PC-3 (cell line): ENCODE results near the gene FADS1. TPM values are rescaled to one million over a fixed set of nuclear protein-coding genes. Genes with fewer than 3 reads are reported as not detected.

Source experiments
- ATAC-seq: fragments of 200-7000 bp; cut with Tn5 transposase; 2 replicates; pipeline ENCODE4 v1.9.1; 2020; ENCODE audit warnings: mild to moderate bottlenecking, moderate library complexity
- BruUV-seq: library from RNA; stranded (reverse); fragments of 400-500 nt; replicated peaks from 2 replicates; lab custom pipeline; 2021; lab: Mats Ljungman, UMichigan
- CTCF ChIA-PET: fragments of 300-600 bp; sonication (Branson Sonifier 250); formaldehyde crosslinking; loops from one replicate; lab custom pipeline; 2022; ENCODE audit warnings: antibody characterized with exemption; lab: Charles Lee
- POLR2A ChIA-PET: fragments of 300-600 bp; sonication (Branson Sonifier 250); formaldehyde crosslinking; loops from one replicate; lab custom pipeline; 2022; ENCODE audit warnings: antibody characterized with exemption; ENCODE audit not compliant: unreplicated experiment; lab: Charles Lee
- DNase-seq: peaks from one replicate; pipeline ENCODE4 v3.0.0-alpha.2; 2015
- H2AFZ ChIP-seq: fragments of 300-600 bp; sonication (generic); 2 replicates; pipeline ENCODE4 v1.6.0; 2016; ENCODE audit warnings: antibody characterized with exemption, low read length
- H3F3A ChIP-seq: fragments of 300-600 bp; sonication (generic); one replicate; pipeline ENCODE4 v1.6.0; 2017; ENCODE audit warnings: antibody characterized with exemption, low read length, control low read depth, mild to moderate bottlenecking; ENCODE audit not compliant: unreplicated experiment
- H3K27ac ChIP-seq: fragments of 300-600 bp; sonication (generic); 2 replicates; pipeline ENCODE4 v1.5.1; 2016; ENCODE audit warnings: mild to moderate bottlenecking, low read length
- H3K27me3 ChIP-seq: fragments of 300-600 bp; sonication (generic); 2 replicates; pipeline ENCODE4 v1.6.1; 2016; ENCODE audit warnings: low read length, mixed read lengths
- H3K36me3 ChIP-seq: fragments of 300-600 bp; sonication (generic); 2 replicates; pipeline ENCODE4 v1.6.1; 2016; ENCODE audit warnings: low read depth, mixed run types, low read length, mixed read lengths
- H3K4me1 ChIP-seq: fragments of 300-600 bp; sonication (generic); 2 replicates; pipeline ENCODE4 v1.5.1; 2016; ENCODE audit warnings: low read length; ENCODE audit not compliant: insufficient read depth
- H3K4me2 ChIP-seq: fragments of 300-600 bp; sonication (generic); 2 replicates; pipeline ENCODE4 v1.6.0; 2016; ENCODE audit warnings: low read length
- H3K4me3 ChIP-seq: fragments of 300-600 bp; sonication (generic); 2 replicates; pipeline ENCODE4 v1.5.1; 2016; ENCODE audit warnings: mild to moderate bottlenecking, low read length, mixed read lengths
- H3K79me2 ChIP-seq: fragments of 300-600 bp; sonication (generic); 2 replicates; pipeline ENCODE4 v1.6.1; 2017; ENCODE audit warnings: low read length, mixed read lengths
- H3K9ac ChIP-seq: fragments of 300-600 bp; sonication (generic); 2 replicates; pipeline ENCODE4 v1.6.0; 2016; ENCODE audit warnings: mild to moderate bottlenecking, low read length
- H3K9me2 ChIP-seq: fragments of 300-600 bp; sonication (generic); replicated peaks from 2 replicates; pipeline ENCODE4 v1.6.1; 2016; ENCODE audit warnings: mixed run types, low read length, mixed read lengths
- H3K9me3 ChIP-seq: fragments of 300-600 bp; sonication (generic); 2 replicates; pipeline ENCODE4 v1.6.1; 2016; ENCODE audit warnings: low read length, mixed read lengths
- H4K20me1 ChIP-seq: fragments of 300-600 bp; sonication (generic); 2 replicates; pipeline ENCODE4 v1.6.1; 2016; ENCODE audit warnings: low read length, mixed read lengths
- CTCF ChIP-seq: fragments of 300-600 bp; sonication (generic); conservative IDR thresholded peaks from 2 replicates; pipeline ENCODE4 v1.5.1; 2017; ENCODE audit warnings: antibody characterized with exemption, low read depth, mild to moderate bottlenecking, low read length
- EZH2 ChIP-seq: fragments of 300-600 bp; sonication (generic); IDR thresholded peaks from one replicate; pipeline ENCODE4 v1.6.1; 2017; ENCODE audit warnings: antibody characterized with exemption, mild to moderate bottlenecking, low read length; ENCODE audit not compliant: unreplicated experiment
- EZH2phosphoT487 ChIP-seq: fragments of 300-600 bp; sonication (generic); IDR thresholded peaks from 2 replicates; pipeline ENCODE4 v1.6.1; 2018; ENCODE audit warnings: mild to moderate bottlenecking, antibody characterized with exemption, low read length, borderline replicate concordance
- intact Hi-C: fragments of 100-400 bp; cut with micrococcal nuclease; formaldehyde crosslinking; loops from 2 replicates; pipeline ENCODE4 v1.9.0; 2023
- total RNA-seq: library from RNA; depleted of rRNA; stranded (reverse); fragments of >200 nt; gene quantifications from 2 replicates; pipeline ENCODE4 v1.2.3, GENCODE V29; 2014

FADS1 gene
- total RNA-seq, 1 experiment from 2014 or later, result 84.4 TPM

- ChIA-PET CTCF (interaction anchor here (0.6 kb wide), 1 partner anchor 228 kb away, joined by 4 read pairs; no protein-coding TSS in a partner anchor), POLR2A (no interaction called here)
- Histone ChIP-seq H3K9ac (no peak overlapping the region), H3K27ac (no peak overlapping the region), H3K9me2 (no peaks in the 10 kb centered on the region), H3K9me3 (no peaks in the 10 kb centered on the region), H3K79me2 (no peaks in the 10 kb centered on the region), H4K20me1 (no peaks in the 10 kb centered on the region), H2AFZ (no peak overlapping the region), H3K27me3 (no peaks in the 10 kb centered on the region), H3K36me3 (peaks cover 41% of the 10 kb centered on the region), H3K4me2 (no peak overlapping the region), H3K4me1 (no peaks in the 10 kb centered on the region), H3K4me3 (no peak overlapping the region), H3F3A (no peaks in the 10 kb centered on the region)
- no TSS peak for BruUV-seq
- TF ChIP-seq EZH2phosphoT487 (no peak), EZH2 (no peak), CTCF (no peak)
- no peak for DNase-seq
- intact Hi-C loops, result no loop called here
- no peak for ATAC-seq
Observed at GRCh38 chr11:61846362-61847020, 29.7 kb upstream of the FADS1 start.

- POLR2A ChIA-PET, result no interaction called here
- Histone ChIP-seq H4K20me1 (no peaks in the 10 kb centered on the region), H3K4me1 (no peaks in the 10 kb centered on the region), H3K79me2 (no peaks in the 10 kb centered on the region), H3K9me3 (no peaks in the 10 kb centered on the region), H3K27ac (no peak overlapping the region), H3K9me2 (no peaks in the 10 kb centered on the region), H3K9ac (no peak overlapping the region), H3F3A (no peaks in the 10 kb centered on the region), H3K36me3 (peaks cover 46% of the 10 kb centered on the region), H2AFZ (no peak overlapping the region), H3K27me3 (no peaks in the 10 kb centered on the region), H3K4me2 (no peak overlapping the region), H3K4me3 (no peak overlapping the region)
- BruUV-seq, result no TSS peak
- intact Hi-C loops, result no loop called here
- TF ChIP-seq CTCF, result no peak
- TF ChIP-seq EZH2phosphoT487, result no peak
- no peak for TF ChIP-seq EZH2
- CTCF ChIA-PET, result no interaction called here
- DNase-seq (no peak), ATAC-seq (no peak)
Observed at GRCh38 chr11:61844909-61845565, 28.2 kb upstream of the FADS1 start.

- H4K20me1 ChIP-seq, result no peaks in the 10 kb centered on the region
- intact Hi-C loops, result no loop called here
- no peak overlapping the region for H3K4me2 ChIP-seq
- no peak overlapping the region for H3K27ac ChIP-seq
- no peaks in the 10 kb centered on the region for H3K9me3 ChIP-seq
- ATAC-seq (no peak), DNase-seq (no peak)
- CTCF ChIA-PET, result no interaction called here
- H3K9ac ChIP-seq, result no peak overlapping the region
- no TSS peak for BruUV-seq
- no peaks in the 10 kb centered on the region for H3F3A ChIP-seq
- TF ChIP-seq EZH2phosphoT487, result no peak
- TF ChIP-seq CTCF, result no peak
- no peak for TF ChIP-seq EZH2
- H3K27me3 ChIP-seq, result no peaks in the 10 kb centered on the region
- no peaks in the 10 kb centered on the region for H3K4me1 ChIP-seq
- no peak overlapping the region for H3K4me3 ChIP-seq
- no peak overlapping the region for H2AFZ ChIP-seq
- POLR2A ChIA-PET, result interaction anchor here (0.6 kb wide), 1 partner anchor 50 kb away, joined by 3 read pairs; the partner anchor contains the start of gene FEN1
- H3K9me2 ChIP-seq, result no peaks in the 10 kb centered on the region
- peaks cover 41% of the 10 kb centered on the region for H3K36me3 ChIP-seq
- H3K79me2 ChIP-seq, result no peaks in the 10 kb centered on the region
Observed at GRCh38 chr11:61842528-61842820, 25.7 kb upstream of the FADS1 start.
